Adipose tissue (tissue), 3 donors: ENCODE data around the gene TPBG. TPM values are rescaled to one million over a fixed set of nuclear protein-coding genes. Genes with fewer than 3 reads are reported as not detected.

ENCODE experiments used
- H3K27ac ChIP-seq: one replicate; pipeline ENCODE4 v1.5.1; 2013; ENCODE audit warnings: low read depth, low read length
- WGBS, 3 donors: extraction: QIAGEN DNeasy Blood & Tissue Kit; methylation state at CpG; one replicate each; pipeline ENCODE4 v1.1.7; 2013; 5-methylcytosine and 5-hydroxymethylcytosine counted together
- polyA plus RNA-seq, 3 donors: library from polyadenylated mRNA; stranded (reverse); fragments of 200-250 nt; gene quantifications; one replicate each; pipeline ENCODE4 v1.2.3, GENCODE V29; 2013
- donor health status: healthy with polysubstance abuse.
- donor health status: Bipolar disorder and iron deficiency.
- donor health status: healthy.

The TPBG gene, protein sequence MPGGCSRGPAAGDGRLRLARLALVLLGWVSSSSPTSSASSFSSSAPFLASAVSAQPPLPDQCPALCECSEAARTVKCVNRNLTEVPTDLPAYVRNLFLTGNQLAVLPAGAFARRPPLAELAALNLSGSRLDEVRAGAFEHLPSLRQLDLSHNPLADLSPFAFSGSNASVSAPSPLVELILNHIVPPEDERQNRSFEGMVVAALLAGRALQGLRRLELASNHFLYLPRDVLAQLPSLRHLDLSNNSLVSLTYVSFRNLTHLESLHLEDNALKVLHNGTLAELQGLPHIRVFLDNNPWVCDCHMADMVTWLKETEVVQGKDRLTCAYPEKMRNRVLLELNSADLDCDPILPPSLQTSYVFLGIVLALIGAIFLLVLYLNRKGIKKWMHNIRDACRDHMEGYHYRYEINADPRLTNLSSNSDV
- 10 to 100 TPM in 1 of 3 donors, 1 to 10 TPM in 2; 3.0 to 10.7 (median 5.5) TPM for polyA plus RNA-seq

DNA sequence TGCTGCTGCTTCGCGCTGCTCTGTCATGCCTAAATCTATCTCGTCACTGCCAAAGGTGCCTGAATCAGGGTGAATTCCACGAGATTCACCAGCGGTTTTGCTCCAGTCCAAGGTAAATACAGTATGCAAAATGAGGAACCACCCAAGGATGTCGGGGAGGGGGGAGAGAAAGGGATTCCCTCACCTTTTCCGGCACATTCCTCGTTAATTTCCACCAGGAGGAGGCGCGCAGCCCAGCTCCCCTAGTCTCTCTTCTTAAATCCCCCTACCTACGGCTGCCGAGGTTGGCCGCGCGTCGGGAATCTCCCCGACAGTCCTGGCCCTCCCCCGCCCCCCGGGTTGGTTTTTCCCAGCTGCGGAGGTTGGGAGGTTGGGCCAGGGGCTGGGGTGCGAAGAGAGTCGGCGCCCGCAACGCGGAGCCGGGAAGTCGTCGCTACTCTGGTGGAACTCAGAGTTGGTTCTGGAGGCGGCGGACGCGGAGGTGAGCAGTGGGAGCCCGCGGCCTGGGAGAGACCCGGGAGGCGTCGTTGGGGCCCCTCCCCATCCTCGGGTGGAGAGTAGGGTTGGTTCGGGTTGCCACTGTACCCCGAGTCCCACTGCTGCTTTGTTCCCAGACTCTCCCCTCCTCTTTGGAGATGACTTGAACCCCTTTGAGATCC is at the start of gene TPBG:
Gene TPBG, plus strand, starts transcription at position 390 of the 659 bp plus-strand sequence. CDS start 1,145 bp downstream, outside the sequence.
- peak within 1 kb of the TSS; percentile 11 for H3K27ac ChIP-seq
- 0 to 1% (median 0%) methylated on average over 40 to 41 of the region's 41 CpGs for WGBS, 3 donors

DNA sequence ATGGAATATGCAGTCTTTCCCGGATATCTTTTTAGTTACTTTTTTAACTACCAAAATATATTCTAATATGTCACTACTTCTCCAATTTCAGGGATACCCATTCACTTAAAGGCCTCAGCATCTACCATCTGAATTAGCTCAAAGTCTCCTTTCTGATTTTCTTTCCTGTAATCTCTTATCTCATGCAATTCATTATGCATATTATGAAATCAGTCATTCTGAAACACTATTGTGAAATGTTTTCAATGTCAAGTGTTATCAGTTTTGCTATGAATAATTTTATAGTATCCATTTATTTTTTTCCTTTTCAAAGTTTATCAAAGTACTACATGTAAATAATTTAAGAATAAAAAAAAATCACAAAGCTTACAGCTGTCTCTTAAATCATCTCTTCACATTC is 41.2 kb upstream of the TPBG start:
- 70 to 79% (median 71%) methylated on average over 1 of the region's 1 CpG for WGBS, 3 donors
- H3K27ac ChIP-seq = no peak overlapping the region

DNA sequence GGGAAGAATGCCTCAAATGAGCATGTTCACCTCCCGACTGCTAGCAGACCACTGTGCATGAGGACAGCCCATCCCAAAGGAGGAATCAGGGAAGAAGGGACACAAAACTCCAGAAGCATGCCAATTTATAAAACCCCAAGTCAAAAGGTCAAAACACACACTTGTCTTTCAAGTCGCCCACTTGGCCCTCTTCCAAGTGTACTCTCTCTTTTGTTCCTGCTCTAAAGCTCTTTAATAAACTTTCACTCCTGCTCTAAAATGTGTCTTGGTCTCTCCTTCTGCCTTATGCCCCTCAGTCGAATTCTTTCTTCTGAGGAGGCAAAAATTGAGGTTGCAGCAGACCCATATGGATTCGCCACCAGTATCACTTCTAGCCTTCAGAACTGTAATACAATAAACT is 33.9 kb upstream of the TPBG start:
- 64 to 75% (median 67%) methylated on average over 4 of the region's 4 CpGs for WGBS, 3 donors
- no peak overlapping the region for H3K27ac ChIP-seq

DNA sequence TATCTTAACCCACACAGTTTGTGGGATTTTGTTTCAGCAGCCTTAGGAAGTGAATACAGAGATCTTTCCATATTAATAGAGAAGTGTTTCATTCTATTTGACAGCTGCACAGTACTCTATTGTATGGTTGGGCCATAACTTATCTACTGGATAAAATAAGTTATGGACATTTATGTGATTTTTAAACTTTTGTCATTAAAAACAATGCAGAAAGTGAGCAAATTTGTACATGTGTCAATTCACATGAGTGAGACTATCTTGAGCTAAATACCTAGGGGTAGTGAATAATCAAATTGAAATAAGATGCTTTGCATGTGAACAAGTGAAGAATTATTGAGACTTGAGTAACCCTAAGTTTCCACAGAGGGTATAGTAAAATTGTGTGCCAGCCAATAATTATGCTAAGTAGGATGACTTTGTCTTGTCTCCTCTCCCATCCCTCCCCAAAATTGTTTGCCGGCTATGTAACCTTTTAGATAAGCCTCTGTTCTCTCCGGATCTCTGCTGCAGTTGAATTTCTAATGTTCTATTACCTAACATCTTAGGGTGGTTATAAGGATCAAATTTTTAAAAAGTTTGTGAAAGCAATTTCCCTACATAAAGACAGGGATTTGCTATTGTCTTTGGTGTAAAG is 33.3 kb upstream of the TPBG start:
- 59 to 80% (median 74%) methylated on average over 2 of the region's 2 CpGs for WGBS, 3 donors
- H3K27ac ChIP-seq = no peak overlapping the region

DNA sequence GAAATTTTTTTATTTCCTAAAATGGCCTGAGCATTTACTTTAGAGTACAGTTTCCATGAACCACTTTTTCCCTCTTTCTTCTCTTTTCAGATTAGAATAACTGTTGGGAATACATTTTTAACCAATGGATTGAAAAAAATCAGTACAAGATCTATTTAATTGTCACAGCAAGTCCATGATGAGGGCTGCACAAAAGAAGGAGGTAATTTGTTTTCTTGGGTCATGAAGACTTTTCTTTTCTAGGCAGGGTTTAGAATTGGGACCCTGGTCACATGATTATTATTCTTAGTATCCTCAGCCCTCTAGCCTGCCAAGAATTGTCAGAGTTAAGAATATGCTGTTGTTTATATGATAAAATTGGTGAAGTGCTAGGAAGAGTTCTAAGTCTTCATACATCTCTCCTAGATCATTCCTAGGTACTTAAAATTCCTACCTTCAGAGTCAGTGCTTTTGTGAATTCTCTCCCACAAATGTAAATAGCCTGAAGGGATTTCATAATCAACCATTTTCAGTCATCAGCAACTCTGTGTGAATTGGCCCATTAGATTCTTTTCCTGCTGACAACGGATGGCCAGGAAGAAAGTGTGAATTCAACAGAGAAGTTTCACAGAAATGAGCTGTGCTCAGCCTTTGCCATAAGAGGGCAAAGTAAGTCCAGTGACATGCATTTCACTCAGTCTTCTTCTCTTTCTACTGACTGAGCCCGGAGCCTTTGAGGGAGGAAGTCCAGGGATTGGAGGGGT is 32.4 kb upstream of the TPBG start:
- H3K27ac ChIP-seq = no peak overlapping the region
- 9 to 26% (median 13%) methylated on average over 2 of the region's 2 CpGs for WGBS, 3 donors

DNA sequence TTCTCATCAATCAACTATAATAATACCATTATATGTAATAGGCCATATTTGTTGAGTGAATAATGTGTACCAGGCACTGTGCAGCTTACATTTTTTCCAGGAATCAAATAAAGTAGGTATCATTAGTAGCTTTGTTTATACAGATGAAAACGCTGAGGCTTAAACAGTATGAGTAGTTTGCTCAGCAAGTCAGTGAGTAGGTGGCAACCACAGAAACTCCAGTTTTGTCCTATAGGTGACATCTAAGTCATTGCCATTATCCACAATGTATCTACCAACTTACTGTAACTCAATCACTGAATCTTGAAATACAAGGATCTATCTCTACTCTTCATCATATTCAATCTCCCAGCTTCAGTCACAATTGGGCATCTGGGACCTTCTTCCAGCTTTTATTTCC is 29.8 kb upstream of the TPBG start:
- WGBS, 3 donors = 48 to 86% (median 80%) methylated on average over 1 of the region's 1 CpG

DNA sequence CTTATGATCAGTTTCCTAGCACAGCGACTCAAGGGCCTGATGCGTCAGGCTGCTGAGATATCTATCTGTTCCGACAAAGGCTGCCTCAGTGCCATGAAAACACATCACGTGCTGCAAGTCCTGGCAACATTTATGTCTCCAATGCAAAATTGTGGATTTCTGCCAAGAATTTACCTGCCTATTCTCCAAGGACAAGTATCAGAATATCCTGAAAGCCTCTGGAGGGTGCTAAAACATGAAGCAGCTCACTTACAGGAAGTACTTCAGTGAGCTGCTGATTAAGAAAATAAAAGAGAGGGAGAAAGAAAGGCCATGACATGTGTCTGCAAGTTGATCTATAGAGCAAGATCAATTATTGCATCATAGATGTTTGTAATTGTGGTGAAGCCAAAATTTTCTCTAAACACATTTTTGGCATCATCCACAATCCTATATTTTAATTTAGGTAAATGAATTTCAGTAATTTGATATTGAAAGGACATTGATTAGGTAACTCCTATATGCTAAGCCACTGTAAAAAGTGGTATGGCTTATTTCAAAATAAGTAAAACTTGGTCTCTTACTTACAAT is 25.8 kb upstream of the TPBG start:
- H3K27ac ChIP-seq = no peak overlapping the region

More for the DNA sequence above, 29.8 kb upstream of the TPBG start:
- H3K27ac ChIP-seq = no peak overlapping the region

DNA sequence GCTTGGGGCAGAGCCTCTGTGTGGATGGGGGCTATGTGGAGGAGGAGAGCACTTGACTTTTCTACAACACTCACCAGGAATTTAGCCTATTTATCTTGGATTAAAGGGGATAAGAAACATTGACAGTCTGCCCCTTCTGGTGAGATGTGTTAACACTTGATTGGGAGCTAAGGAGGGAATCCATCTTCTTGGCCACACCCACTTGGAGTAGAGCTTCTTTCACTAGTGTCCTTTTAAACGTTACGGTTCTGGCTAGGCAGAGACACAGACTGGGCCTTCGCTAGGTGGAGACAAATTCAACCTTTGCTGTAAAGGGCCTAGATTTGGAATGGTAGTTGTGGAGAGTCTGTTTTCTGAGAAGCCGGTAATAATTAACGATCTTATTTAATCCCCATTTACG is 15.5 kb upstream of the TPBG start:
- WGBS, 3 donors = 86 to 89% (median 89%) methylated on average over 6 of the region's 6 CpGs
- no peak overlapping the region for H3K27ac ChIP-seq

More for the DNA sequence above, 25.8 kb upstream of the TPBG start:
- WGBS, 3 donors = 60 to 83% (median 83%) methylated on average over 4 of the region's 4 CpGs

DNA sequence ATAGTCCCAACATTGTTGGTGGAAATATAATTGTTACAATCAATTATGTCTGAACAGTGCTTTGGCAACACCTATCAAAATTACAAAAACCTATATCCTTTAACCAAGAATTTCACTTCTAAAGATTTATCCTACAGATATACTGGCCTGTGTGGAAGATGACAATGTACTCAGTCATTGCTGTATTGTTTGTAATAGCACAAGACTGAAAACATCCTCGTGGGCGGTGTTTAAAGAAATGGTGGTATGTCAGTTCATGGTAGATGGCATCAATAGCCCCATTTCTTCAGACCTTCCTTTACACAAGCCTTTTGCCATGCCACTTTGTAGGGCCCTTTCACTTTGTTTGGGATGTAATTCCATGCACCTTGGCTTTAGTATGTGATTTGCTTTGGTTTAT is 9.8 kb upstream of the TPBG start:
- WGBS, 3 donors = 83 to 93% (median 88%) methylated on average over 2 of the region's 2 CpGs
- H3K27ac ChIP-seq = no peak overlapping the region

DNA sequence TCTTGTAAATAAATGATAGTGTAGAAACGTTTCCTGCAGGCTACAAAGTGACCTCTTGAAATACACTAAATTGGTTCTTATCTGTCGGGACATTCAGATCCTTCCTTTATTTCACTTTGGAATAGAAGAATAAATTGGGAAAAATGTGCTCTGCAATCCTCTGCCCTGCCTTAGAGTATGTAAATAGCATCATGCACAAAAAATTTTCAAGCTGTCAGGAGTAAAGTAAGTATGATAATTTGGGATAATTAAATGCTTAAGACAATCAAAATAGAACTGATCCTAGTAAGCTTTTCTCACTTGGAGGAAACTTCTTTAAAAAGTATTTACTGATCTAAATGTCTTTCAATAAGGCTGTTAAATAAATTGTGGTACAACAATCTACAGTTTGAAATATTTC is 3.1 kb upstream of the TPBG start:
- WGBS, 3 donors = 62 to 69% (median 63%) methylated on average over 2 of the region's 2 CpGs
- H3K27ac ChIP-seq = no peak overlapping the region

DNA sequence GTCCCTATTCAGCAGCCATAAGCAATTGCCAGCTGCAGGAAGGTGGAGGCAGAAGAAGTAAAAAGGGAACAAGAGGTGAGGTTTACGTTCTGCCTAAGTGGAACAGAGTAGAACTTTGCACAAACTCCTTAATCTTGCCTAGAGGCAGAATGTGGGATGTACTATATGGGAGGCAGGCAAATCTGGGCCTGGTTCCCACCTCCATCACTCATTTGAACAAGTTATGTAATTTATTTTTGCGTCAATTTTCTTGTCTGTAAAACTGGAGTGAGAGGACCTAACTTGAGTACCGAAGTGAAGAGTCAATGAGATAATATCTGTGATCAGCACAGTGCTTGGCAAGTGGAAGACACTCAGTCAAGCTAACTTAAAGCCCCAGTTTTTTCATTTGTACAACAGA is 2.0 kb upstream of the TPBG start:
- WGBS, 3 donors = 66 to 79% (median 72%) methylated on average over 3 of the region's 3 CpGs

DNA sequence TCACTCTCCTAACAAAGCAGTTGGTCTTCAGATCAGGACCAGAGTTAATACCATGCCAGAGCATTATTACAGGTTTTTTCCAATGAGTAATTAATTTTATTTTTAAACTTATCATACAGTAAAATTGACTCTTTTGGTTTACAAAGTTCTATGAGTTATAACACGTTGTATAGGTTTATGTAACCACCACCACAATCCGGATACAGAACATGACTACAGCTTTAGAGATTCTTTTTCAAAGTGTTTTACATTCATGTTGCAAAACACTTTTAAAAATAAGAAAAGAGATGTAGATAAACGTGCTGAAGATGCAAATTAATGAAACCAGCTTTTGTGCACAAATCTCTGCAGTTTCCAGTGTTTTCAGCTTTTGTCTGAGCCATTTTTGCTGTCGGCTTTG is 1.5 kb upstream of the TPBG start:
- WGBS, 3 donors = 57% methylated on average over 4 of the region's 4 CpGs
- no peak overlapping the region for H3K27ac ChIP-seq

More for the DNA sequence above, 2.0 kb upstream of the TPBG start:
- no peak overlapping the region for H3K27ac ChIP-seq

DNA sequence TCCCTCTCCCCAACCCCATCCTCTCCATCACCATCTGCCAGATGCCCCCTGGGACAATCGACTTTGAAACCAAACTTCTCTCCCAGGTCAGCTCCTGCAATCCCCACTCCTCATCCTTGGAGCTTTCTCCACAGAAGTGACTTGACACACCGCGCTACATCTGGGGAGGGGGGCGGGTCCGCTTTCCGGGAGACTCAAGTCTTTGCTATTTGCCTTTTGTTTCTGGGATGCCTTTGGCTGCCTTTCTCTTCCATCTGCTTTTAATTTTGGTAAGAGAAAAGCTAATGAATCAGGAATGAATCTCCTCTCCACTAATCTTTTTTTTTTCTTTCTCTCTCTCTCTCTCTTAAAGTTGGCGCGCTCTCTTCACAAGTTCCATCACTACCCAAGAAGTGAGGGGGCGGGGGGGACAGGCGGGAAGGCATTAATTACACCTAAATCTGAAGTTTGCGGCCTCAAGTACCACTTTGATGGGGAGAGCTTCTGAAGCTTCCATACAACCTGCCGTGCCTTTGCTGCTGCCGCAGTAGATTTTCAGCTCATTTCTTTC is 664 bp upstream of the TPBG start:
- no peak overlapping the region for H3K27ac ChIP-seq
- WGBS, 3 donors = 4 to 6% (median 5%) methylated on average over 13 of the region's 13 CpGs

DNA sequence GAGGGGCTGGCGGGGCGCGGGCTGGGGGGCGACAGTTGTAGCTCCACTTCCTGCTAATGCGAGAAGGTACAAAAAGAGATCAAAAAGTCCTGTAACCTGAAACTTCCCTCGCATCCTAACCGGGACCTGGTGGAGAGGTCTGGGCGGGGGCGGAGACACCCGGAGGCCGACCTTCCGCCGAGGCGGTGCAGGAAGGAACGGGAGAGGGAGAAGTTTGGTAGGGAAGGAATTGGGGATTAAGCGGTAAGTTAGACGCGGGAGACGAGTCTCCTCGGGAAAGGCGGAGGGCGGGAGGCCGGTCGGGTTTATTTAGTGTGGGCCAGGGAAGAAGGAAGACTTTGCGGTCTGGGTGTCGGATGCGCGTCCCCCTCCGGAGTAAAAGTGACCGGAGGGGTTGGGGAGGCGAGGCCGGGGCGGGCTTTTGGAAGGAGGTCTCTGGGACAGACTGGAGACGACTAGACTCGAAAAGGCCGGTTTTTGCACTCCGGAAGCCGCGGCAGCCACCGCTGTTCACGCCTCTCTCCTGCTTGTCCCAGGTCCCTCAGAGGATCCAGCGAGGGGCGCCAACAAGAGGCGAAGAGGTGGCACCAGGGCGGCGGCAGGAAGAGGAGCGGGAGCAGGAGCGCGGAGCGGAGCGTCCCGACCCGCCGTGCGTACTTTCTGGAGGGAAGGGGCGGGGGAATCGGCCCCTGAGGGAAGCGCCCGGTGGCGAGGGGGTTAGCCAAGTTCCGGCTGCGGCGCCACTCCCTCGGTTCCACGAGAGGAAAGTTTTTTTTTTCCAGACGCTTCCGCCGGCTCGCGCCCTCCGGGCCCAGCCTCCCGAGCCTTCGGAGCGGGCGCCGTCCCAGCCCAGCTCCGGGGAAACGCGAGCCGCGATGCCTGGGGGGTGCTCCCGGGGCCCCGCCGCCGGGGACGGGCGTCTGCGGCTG is 734 bp downstream of the TPBG start:
- H3K27ac ChIP-seq = peak overlapping the region; percentile 11
- WGBS, 3 donors = 0 to 1% (median 1%) methylated on average over 65 to 88 of the region's 88 CpGs

DNA sequence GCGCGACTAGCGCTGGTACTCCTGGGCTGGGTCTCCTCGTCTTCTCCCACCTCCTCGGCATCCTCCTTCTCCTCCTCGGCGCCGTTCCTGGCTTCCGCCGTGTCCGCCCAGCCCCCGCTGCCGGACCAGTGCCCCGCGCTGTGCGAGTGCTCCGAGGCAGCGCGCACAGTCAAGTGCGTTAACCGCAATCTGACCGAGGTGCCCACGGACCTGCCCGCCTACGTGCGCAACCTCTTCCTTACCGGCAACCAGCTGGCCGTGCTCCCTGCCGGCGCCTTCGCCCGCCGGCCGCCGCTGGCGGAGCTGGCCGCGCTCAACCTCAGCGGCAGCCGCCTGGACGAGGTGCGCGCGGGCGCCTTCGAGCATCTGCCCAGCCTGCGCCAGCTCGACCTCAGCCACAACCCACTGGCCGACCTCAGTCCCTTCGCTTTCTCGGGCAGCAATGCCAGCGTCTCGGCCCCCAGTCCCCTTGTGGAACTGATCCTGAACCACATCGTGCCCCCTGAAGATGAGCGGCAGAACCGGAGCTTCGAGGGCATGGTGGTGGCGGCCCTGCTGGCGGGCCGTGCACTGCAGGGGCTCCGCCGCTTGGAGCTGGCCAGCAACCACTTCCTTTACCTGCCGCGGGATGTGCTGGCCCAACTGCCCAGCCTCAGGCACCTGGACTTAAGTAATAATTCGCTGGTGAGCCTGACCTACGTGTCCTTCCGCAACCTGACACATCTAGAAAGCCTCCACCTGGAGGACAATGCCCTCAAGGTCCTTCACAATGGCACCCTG is 1.6 kb downstream of the TPBG start:
- H3K27ac ChIP-seq = no peak overlapping the region
- 8 to 23% (median 16%) methylated on average over 54 to 67 of the region's 67 CpGs for WGBS, 3 donors

DNA sequence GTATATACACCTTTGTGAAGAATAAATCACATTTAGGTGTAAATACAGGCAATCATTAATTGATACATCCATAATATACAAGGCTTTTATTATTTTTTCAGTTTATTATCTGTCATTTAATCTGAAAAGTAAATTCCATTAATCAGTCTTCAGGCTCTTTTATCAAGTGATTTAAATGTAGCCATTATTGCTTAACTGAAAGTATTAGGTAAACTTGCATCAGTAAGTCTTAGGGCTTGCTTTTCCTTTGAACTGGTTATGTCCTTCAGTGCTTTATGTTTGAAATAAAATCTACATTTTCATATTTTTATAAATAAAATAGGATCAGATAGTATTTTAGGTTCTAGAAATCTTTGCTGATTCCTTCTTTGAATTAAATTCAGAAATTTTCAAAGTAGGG is 4.1 kb downstream of the TPBG start:
- no peak overlapping the region for H3K27ac ChIP-seq
